Caco-2 (cell line): Measurements from ENCODE around the gene SLC4A7. TPM values are rescaled to one million over a fixed set of nuclear protein-coding genes. Genes with fewer than 3 reads are reported as not detected.

Experiments
- BruUV-seq: library from RNA; stranded (reverse); fragments of 400-500 nt; replicated peaks from 2 replicates; lab custom pipeline; 2021; lab: Mats Ljungman, UMichigan
- CTCF ChIA-PET: fragments of 300-600 bp; sonication (Branson Sonifier 250); formaldehyde crosslinking; loops from one replicate; lab custom pipeline; 2022; ENCODE audit warnings: antibody characterized with exemption; lab: Charles Lee
- POLR2A ChIA-PET: fragments of 300-600 bp; sonication (Branson Sonifier 250); formaldehyde crosslinking; loops from one replicate; lab custom pipeline; 2022; ENCODE audit warnings: antibody characterized with exemption; lab: Charles Lee
- DNase-seq, 2 experiments: peaks; one replicate each; pipeline versions ENCODE4 v3.0.0 to v3.0.0-alpha.2; 2020 to 2022
- H3K27me3 ChIP-seq: replicated peaks from 2 replicates; pipeline ENCODE4 v1.6.0; 2011; ENCODE audit warnings: low read length; ENCODE audit not compliant: control insufficient read depth, insufficient read depth
- H3K36me3 ChIP-seq: 2 replicates; pipeline ENCODE4 v1.5.1; 2011; ENCODE audit warnings: low read length; ENCODE audit not compliant: control insufficient read depth, insufficient read depth
- H3K4me1 ChIP-seq: fragments of 250-450 bp; sonication (Bioruptor Pico); 2 replicates; pipeline ENCODE4 v1.5.1; 2020; ENCODE audit warnings: mild to moderate bottlenecking
- H3K4me3 ChIP-seq: 2 replicates; pipeline ENCODE4 v1.5.1; 2011; ENCODE audit warnings: low read depth, mild to moderate bottlenecking, control low read depth, low read length
- H3K9me3 ChIP-seq: fragments of 250-450 bp; sonication (Bioruptor Pico); 2 replicates; pipeline ENCODE4 v1.5.1; 2020; ENCODE audit warnings: mild to moderate bottlenecking, moderate library complexity
- H3K27ac Mint-ChIP-seq: one replicate; pipeline ENCODE4 v1.8.0; 2022; ENCODE audit warnings: mixed read lengths; ENCODE audit not compliant: unreplicated experiment
- H3K27me3 Mint-ChIP-seq: one replicate; pipeline ENCODE4 v1.8.0; 2022; ENCODE audit warnings: mixed read lengths; ENCODE audit not compliant: insufficient read depth, unreplicated experiment
- H3K36me3 Mint-ChIP-seq: one replicate; pipeline ENCODE4 v1.8.0; 2022; ENCODE audit warnings: mild to moderate bottlenecking, mixed read lengths; ENCODE audit not compliant: insufficient read depth, unreplicated experiment
- H3K4me1 Mint-ChIP-seq: one replicate; pipeline ENCODE4 v1.8.0; 2022; ENCODE audit warnings: low read depth, mixed read lengths; ENCODE audit not compliant: unreplicated experiment
- H3K4me3 Mint-ChIP-seq: one replicate; pipeline ENCODE4 v1.8.0; 2022; ENCODE audit warnings: mild to moderate bottlenecking, moderate library complexity, mixed read lengths; ENCODE audit not compliant: unreplicated experiment
- H3K9me3 Mint-ChIP-seq: one replicate; pipeline ENCODE4 v1.8.0; 2022; ENCODE audit warnings: mixed read lengths; ENCODE audit not compliant: unreplicated experiment
- CTCF ChIP-seq, 2 experiments: fragments of 200-600 bp in 1 of 2; IDR thresholded peaks; 1 replicate in 1 of 2; 2 replicates in 1 of 2; pipeline versions ENCODE4 v1.5.1 to v1.8.0; 2011 to 2022; ENCODE audit warnings: antibody characterized with exemption in 1 of 2, control low read depth in 1 of 2, inconsistent platforms in 1 of 2, low read depth in 1 of 2, low read length in 1 of 2, mild to moderate bottlenecking in 1 of 2, moderate library complexity in 1 of 2; ENCODE audit not compliant: insufficient read depth in 1 of 2, severe bottlenecking in 1 of 2, unreplicated experiment in 1 of 2
- intact Hi-C: fragments of 100-400 bp; cut with micrococcal nuclease; formaldehyde crosslinking; loops from one replicate; pipeline ENCODE4 v1.10.0; 2022; ENCODE audit not compliant: unreplicated experiment
- total RNA-seq: library from RNA; stranded (reverse); gene quantifications from 2 replicates; pipeline ENCODE4 v1.2.3, GENCODE V29; 2022

Gene SLC4A7
- total RNA-seq, 1 experiment from 2014 or later, result 14.9 TPM

GRCh38 chr3:27500035-27500434 is 15.9 kb upstream of the SLC4A7 start:
- no peaks in the 10 kb centered on the region for H3K36me3 ChIP-seq
- no peaks in the 10 kb centered on the region for H3K4me1 ChIP-seq
- BruUV-seq, result no TSS peak
- Mint-ChIP-seq H3K4me1 (peaks cover 6% of the 10 kb centered on the region), H3K27ac (no peak overlapping the region), H3K9me3 (no peaks in the 10 kb centered on the region), H3K36me3 (no peaks in the 10 kb centered on the region), H3K4me3 (no peak overlapping the region), H3K27me3 (no peaks in the 10 kb centered on the region)
- ChIA-PET POLR2A (no interaction called here), CTCF (no interaction called here)
- no peaks in the 10 kb centered on the region for H3K27me3 ChIP-seq
- no peak overlapping the region for H3K4me3 ChIP-seq
- TF ChIP-seq CTCF (IDR thresholded peaks at IDR 0.05; ENCODE audit: insufficient read depth in 1 of 2, low read depth in 1 of 2, low read length in 1 of 2, severe bottlenecking in 1 of 2, unreplicated experiment in 1 of 2), result no peak
- H3K9me3 ChIP-seq, result no peaks in the 10 kb centered on the region
- no peak for DNase-seq
- intact Hi-C loops, result no loop called here

GRCh38 chr3:27494784-27495183 is 10.6 kb upstream of the SLC4A7 start:
- DNase-seq, result no peak
- TF ChIP-seq CTCF (IDR thresholded peaks at IDR 0.05; ENCODE audit: insufficient read depth in 1 of 2, low read depth in 1 of 2, low read length in 1 of 2, severe bottlenecking in 1 of 2, unreplicated experiment in 1 of 2), result no peak
- no peak overlapping the region for H3K27ac Mint-ChIP-seq
- Histone ChIP-seq H3K4me1 (no peaks in the 10 kb centered on the region), H3K4me3 (no peak overlapping the region), H3K9me3 (no peaks in the 10 kb centered on the region), H3K36me3 (no peaks in the 10 kb centered on the region), H3K27me3 (no peaks in the 10 kb centered on the region)
- no TSS peak for BruUV-seq
- no peaks in the 10 kb centered on the region for H3K4me1 Mint-ChIP-seq
- CTCF ChIA-PET, result no interaction called here
- intact Hi-C loops, result no loop called here
- H3K27me3 Mint-ChIP-seq, result no peaks in the 10 kb centered on the region
- no peaks in the 10 kb centered on the region for H3K9me3 Mint-ChIP-seq
- no peaks in the 10 kb centered on the region for H3K36me3 Mint-ChIP-seq
- H3K4me3 Mint-ChIP-seq, result no peak overlapping the region
- POLR2A ChIA-PET, result no interaction called here

GRCh38 chr3:27488821-27489220 is 4.6 kb upstream of the SLC4A7 start:
- Mint-ChIP-seq H3K27me3 (no peaks in the 10 kb centered on the region), H3K9me3 (no peaks in the 10 kb centered on the region), H3K36me3 (no peaks in the 10 kb centered on the region), H3K27ac (no peak overlapping the region), H3K4me1 (no peaks in the 10 kb centered on the region), H3K4me3 (no peak overlapping the region)
- no peaks in the 10 kb centered on the region for H3K36me3 ChIP-seq
- H3K4me1 ChIP-seq, result no peaks in the 10 kb centered on the region
- intact Hi-C loops, result loop anchor here (10.0 kb wide), 1 partner anchor 856 kb away; the partner anchor contains the start of genes AZI2 and ZCWPW2
- ChIA-PET CTCF (no interaction called here), POLR2A (no interaction called here)
- no peaks in the 10 kb centered on the region for H3K9me3 ChIP-seq
- no TSS peak for BruUV-seq
- no peak for TF ChIP-seq CTCF (IDR thresholded peaks at IDR 0.05; ENCODE audit: insufficient read depth in 1 of 2, low read depth in 1 of 2, low read length in 1 of 2, severe bottlenecking in 1 of 2, unreplicated experiment in 1 of 2)
- DNase-seq, result no peak
- H3K27me3 ChIP-seq, result no peaks in the 10 kb centered on the region
- no peak overlapping the region for H3K4me3 ChIP-seq
